ENCODE measurements around the gene PTPN1. TPM values are rescaled to one million over a fixed set of nuclear protein-coding genes. Genes with fewer than 3 reads are reported as not detected.
A peak's percentile ranks its signal among the peaks of the same experiment; 100 is the strongest.

Gene PTPN1
- total RNA-seq, 1 experiment from 2014 or later: 33.0 TPM

DNA sequence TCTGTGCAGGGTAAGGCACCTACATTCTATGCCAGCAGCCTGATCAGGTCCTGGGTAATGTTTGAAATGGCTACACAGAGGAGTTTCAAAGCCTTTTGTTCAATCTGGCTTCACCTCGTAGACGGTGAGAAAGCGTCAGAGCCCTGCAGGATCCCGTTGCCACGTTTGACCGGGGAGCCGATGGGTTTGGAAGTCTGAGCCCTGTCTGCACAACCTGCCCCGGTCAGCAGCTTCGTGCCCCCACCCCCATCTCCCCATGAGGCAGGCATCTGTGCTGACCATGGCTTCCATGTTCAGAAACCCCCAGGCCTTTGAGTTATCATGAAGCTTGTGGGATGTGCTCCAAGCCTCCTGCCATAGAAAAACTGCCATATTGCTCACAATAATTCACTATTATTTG lies 63.9 kb downstream of the PTPN1 start:
- peak; percentile 3 for DNase-seq
- H3K36me3 ChIP-seq (replicated peaks; ENCODE audit: control insufficient read depth, insufficient read depth, low read length): peaks cover 13% of the 10 kb centered on the region

DNA sequence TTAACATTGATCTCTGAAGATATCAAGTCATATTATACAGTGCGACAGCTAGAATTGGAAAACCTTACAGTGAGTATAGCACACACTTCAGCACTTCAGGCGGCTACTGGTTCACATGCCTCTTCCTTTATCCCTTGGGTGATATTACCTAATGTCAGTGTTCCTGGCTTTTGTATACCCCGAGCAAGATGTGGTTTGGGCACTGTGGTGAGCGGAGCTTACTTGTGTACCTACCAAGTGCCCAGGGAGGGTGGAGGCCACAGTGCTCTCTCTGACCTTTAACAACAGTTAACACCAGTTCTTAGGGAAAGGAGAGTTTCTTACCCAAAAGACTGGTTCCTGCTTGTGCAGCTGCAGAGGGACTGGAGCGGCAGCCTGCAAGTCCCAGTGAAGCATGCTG lies 64.4 kb downstream of the PTPN1 start:
- peak; percentile 2 for DNase-seq
- Histone ChIP-seq H3K36me3 (replicated peaks; ENCODE audit: control insufficient read depth, insufficient read depth, low read length) (peaks cover 13% of the 10 kb centered on the region), H3K4me3 (ENCODE audit: insufficient read depth, low read depth, low read length) (no peak overlapping the region), H3K27me3 (ENCODE audit: control insufficient read depth, insufficient read depth, low read length) (no peaks in the 10 kb centered on the region)

More for the DNA sequence above, 63.9 kb downstream of the PTPN1 start:
- no peak overlapping the region for H3K4me3 ChIP-seq (ENCODE audit: insufficient read depth, low read depth, low read length)
- H3K27me3 ChIP-seq (ENCODE audit: control insufficient read depth, insufficient read depth, low read length): no peaks in the 10 kb centered on the region

DNA sequence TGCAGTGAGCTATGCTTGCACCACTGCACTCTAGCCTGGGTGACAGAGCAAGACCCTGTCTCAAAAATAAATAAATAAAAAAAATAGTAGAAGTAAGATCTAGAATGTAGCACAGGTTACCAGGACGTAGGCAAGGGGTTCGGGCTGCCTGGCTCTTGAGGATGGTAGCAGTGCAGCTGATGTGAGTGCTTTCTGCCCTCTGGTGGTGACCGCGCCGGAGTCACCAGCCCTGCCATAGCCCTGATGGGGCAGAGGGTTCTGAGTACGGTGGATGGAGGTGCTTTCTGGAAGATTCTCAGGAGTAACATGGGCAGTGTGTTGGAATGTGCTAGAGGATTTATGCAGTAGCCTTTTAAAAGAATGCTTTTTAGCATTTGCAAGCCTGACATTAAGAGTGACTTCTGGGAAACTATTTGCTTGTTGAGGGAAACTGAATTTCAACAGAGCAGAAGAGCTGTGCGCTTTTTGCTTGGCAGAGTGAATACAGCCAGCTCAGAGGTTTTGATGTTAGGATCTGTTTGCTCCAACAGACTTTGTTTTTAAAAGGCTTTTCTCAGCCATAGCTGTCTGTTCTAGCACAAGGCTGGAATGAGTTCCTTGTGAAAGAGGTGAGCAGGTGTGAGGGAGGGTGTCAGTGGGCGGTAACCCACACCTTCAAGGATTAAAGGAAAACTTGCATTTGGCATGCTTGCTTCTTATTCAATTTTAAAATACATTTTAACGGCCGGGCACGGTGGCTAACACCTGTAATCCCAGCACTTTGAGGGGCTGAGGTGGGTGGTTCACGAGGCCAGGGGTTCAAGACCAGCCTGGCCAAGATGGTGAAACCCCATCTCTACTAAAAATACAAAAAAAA lies 65.9 kb downstream of the PTPN1 start:
- H3K36me3 ChIP-seq (replicated peaks; ENCODE audit: control insufficient read depth, insufficient read depth, low read length): peaks cover 20% of the 10 kb centered on the region
- H3K4me3 ChIP-seq (ENCODE audit: insufficient read depth, low read depth, low read length): no peak overlapping the region
- H3K27me3 ChIP-seq (ENCODE audit: control insufficient read depth, insufficient read depth, low read length): no peaks in the 10 kb centered on the region
- peak; percentile 86 for DNase-seq

DNA sequence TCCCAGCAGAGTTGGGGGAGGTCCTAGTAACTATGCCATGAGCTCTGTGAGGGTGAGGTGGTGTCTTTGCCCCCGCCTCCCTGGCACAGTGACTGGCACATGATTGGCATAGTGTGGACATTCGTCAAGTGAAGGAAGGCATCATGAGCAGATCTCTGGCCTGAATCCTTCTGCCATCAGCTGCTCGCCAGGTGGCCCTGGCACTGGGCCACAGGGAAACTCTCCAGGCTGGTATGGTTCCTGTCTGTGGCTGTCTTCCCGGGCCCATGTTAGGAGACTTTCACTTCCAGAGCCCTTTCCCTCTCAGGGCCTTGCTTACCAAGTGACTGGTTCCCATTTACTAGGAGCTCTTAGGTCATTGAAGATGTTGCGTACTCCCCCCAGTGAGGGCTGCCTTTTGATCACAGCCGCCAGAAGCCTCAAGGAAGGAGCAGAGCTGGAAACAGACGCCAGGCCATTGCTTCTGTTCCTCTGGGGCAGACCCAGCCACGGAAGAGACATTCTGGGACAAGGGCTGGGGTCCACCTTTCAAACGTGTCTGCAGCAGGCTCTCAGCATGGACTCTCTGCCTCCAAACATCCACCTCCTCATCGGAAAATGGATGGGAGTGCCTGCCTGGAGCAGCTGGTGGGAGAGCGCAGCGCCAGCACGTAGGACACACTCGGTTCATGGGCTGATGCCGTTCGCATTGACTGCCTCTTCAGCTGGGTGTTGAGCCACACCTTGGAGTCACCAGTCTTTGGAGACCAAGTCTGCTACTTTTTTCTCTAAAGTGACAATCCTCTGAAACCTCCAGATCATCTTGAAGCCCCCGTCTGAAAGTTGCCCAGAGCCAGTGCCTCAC lies 67.2 kb downstream of the PTPN1 start:
- Histone ChIP-seq H3K36me3 (replicated peaks; ENCODE audit: control insufficient read depth, insufficient read depth, low read length) (peaks cover 23% of the 10 kb centered on the region), H3K4me3 (ENCODE audit: insufficient read depth, low read depth, low read length) (no peak overlapping the region), H3K27me3 (ENCODE audit: control insufficient read depth, insufficient read depth, low read length) (no peaks in the 10 kb centered on the region)
- DNase-seq: no peak

DNA sequence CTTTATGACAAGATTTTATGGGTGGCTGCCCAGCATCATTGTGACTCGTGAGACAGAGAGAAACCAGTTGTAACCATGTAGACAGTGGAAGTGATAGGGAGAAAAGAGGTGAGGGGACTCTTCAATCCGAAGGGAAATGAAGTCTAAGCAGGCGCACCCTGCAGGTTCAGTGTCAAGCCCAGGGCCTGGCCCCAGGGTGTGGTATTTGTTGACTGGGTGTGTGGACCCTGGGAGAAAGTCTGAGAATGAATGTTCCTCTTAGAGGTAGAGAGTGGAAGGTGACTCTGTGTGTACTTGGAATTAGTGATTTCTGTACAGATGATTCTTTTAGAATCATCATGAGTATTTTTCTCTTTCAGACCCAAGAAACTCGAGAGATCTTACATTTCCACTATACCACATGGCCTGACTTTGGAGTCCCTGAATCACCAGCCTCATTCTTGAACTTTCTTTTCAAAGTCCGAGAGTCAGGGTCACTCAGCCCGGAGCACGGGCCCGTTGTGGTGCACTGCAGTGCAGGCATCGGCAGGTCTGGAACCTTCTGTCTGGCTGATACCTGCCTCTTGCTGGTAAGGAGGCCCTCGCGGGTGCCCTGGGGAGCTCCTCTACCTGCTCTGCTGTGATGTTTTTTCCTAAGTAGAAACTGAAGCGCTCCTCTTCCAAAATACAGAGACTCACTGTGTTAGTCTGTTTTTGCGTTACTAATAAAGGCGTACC lies 68.0 kb downstream of the PTPN1 start:
- peaks cover 23% of the 10 kb centered on the region for H3K36me3 ChIP-seq (replicated peaks; ENCODE audit: control insufficient read depth, insufficient read depth, low read length)
- H3K4me3 ChIP-seq (ENCODE audit: insufficient read depth, low read depth, low read length): no peak overlapping the region
- DNase-seq: no peak
- H3K27me3 ChIP-seq (ENCODE audit: control insufficient read depth, insufficient read depth, low read length): no peaks in the 10 kb centered on the region

DNA sequence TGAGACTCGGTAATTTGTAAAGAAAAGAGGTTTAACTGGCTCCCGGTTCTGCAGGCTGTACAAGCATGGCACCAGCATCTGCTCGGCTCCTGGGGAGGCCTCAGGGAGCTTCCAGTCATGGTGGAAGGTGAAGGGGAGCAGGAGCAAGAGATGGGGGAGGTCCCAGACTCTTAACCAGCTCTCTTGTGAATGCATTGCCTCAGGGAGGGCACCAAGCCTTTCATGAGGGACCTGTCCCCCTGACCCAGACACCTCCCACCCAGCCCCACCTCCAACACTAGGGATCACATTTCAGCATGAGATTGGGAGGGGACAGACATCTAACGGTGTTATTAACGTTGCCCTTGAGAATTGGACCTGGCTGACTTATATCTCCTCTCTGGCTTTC lies 68.6 kb downstream of the PTPN1 start:
- DNase-seq: no peak
- Histone ChIP-seq H3K36me3 (replicated peaks; ENCODE audit: control insufficient read depth, insufficient read depth, low read length) (peaks cover 23% of the 10 kb centered on the region), H3K27me3 (ENCODE audit: control insufficient read depth, insufficient read depth, low read length) (no peaks in the 10 kb centered on the region), H3K4me3 (ENCODE audit: insufficient read depth, low read depth, low read length) (no peak overlapping the region)

DNA sequence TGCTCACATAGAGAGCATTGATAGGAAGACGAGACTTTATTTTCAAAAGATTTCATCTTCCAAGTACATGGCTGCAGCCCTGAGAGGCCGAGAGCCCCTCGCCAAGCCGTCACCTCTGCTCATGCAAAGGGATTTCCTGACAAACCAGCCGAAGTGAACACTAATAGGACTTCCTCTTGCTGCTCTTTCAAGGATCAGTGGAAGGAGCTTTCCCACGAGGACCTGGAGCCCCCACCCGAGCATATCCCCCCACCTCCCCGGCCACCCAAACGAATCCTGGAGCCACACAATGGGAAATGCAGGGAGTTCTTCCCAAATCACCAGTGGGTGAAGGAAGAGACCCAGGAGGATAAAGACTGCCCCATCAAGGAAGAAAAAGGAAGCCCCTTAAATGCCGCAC lies 69.3 kb downstream of the PTPN1 start:
- no peaks in the 10 kb centered on the region for H3K27me3 ChIP-seq (ENCODE audit: control insufficient read depth, insufficient read depth, low read length)
- no peak overlapping the region for H3K4me3 ChIP-seq (ENCODE audit: insufficient read depth, low read depth, low read length)
- peaks cover 22% of the 10 kb centered on the region for H3K36me3 ChIP-seq (replicated peaks; ENCODE audit: control insufficient read depth, insufficient read depth, low read length)
- DNase-seq: peak; percentile 26

DNA sequence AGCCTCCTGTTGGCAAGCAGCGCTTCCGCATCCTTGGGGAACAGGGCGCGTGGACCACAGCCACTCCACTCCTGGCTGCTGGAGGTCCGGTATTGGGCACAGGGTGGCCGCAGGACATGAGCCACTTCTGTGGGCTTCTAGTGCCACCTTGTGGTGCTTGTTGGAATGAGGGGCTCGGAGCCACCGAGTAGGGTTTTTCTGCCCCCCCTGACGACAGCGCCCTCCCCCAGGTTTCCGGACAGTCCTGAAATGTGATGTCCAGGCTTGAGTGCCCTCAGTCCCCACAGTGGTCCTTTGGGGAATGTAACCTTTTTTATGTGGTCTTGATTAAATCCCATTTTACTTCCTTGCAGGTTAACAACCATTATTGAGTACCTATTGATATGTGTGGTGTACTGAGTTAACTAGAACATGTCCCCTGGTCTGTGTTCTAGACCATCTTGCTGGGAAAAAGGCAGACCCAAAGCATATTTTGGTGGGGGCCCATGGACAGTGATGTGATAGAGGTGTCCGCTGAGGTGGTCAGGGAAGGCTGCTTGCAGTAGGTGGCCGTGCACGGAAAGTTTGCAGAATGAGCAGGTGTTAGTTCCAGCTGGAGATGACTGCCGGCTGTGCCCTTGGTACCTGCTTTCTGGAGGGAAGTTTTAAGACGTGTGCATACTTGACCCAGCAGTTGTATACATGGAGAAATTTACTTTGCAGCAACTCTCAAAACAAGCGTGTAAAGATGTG lies 70.0 kb downstream of the PTPN1 start:
- Histone ChIP-seq H3K27me3 (ENCODE audit: control insufficient read depth, insufficient read depth, low read length) (no peaks in the 10 kb centered on the region), H3K36me3 (replicated peaks; ENCODE audit: control insufficient read depth, insufficient read depth, low read length) (peaks cover 20% of the 10 kb centered on the region), H3K4me3 (ENCODE audit: insufficient read depth, low read depth, low read length) (no peak overlapping the region)
- peak; percentile 95 for DNase-seq

DNA sequence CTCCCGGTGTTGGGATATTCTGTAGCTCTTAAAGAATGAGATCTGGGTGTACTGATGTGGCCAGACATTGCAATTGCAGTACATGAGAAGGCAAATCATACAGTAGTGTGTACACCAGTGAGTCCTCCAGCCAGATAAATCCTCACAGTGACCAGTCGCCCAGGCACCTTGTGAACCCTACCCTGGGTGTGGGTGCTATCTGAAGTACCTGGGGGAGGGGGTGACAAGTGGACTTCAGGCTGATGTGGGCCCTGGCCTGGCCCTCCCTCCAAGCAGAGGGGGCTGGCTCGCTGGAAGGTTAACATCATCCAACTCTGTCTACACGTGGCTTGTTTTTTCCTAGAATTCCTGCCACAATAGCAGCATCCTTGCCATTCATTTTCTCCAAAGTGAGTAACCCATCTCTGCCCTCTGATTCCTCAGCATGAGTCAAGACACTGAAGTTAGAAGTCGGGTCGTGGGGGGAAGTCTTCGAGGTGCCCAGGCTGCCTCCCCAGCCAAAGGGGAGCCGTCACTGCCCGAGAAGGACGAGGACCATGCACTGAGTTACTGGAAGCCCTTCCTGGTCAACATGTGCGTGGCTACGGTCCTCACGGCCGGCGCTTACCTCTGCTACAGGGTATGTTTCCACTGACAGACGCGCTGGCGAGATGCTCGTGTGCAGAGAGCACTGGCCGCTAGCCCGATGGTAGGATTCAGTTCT lies 70.8 kb downstream of the PTPN1 start:
- Histone ChIP-seq H3K4me3 (ENCODE audit: insufficient read depth, low read depth, low read length) (no peak overlapping the region), H3K27me3 (ENCODE audit: control insufficient read depth, insufficient read depth, low read length) (no peaks in the 10 kb centered on the region), H3K36me3 (replicated peaks; ENCODE audit: control insufficient read depth, insufficient read depth, low read length) (peaks cover 23% of the 10 kb centered on the region)
- DNase-seq: no peak

DNA sequence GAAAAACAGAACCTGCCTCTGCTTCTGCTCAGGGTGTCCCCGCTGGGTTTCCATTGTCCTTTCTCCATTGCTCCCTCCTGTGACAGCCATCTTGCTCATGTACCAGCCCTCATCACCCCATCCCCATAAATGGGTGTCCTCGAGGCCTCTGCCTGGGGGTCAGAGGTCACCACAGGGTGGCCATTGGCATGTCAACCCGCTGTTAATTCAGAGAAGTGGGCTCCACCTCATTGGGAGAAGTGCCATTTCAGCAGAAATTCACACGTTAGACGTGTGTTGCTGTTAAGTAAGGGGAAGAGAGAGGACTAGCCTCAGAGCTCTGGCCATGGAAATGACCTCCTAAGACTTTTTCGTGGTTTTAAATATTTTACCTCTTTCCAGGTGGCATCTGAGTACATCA lies 71.9 kb downstream of the PTPN1 start:
- Histone ChIP-seq H3K4me3 (ENCODE audit: insufficient read depth, low read depth, low read length) (no peak overlapping the region), H3K27me3 (ENCODE audit: control insufficient read depth, insufficient read depth, low read length) (no peaks in the 10 kb centered on the region), H3K36me3 (replicated peaks; ENCODE audit: control insufficient read depth, insufficient read depth, low read length) (peaks cover 23% of the 10 kb centered on the region)
- peak; percentile 41 for DNase-seq

DNA sequence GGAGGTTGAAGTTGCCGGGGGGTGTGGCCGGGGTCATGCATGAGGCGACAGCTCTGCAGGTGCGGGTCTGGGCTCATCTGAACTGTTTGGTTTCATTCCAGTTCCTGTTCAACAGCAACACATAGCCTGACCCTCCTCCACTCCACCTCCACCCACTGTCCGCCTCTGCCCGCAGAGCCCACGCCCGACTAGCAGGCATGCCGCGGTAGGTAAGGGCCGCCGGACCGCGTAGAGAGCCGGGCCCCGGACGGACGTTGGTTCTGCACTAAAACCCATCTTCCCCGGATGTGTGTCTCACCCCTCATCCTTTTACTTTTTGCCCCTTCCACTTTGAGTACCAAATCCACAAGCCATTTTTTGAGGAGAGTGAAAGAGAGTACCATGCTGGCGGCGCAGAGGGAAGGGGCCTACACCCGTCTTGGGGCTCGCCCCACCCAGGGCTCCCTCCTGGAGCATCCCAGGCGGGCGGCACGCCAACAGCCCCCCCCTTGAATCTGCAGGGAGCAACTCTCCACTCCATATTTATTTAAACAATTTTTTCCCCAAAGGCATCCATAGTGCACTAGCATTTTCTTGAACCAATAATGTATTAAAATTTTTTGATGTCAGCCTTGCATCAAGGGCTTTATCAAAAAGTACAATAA lies 72.5 kb downstream of the PTPN1 start:
- no peak overlapping the region for H3K4me3 ChIP-seq (ENCODE audit: insufficient read depth, low read depth, low read length)
- no peaks in the 10 kb centered on the region for H3K27me3 ChIP-seq (ENCODE audit: control insufficient read depth, insufficient read depth, low read length)
- peaks cover 18% of the 10 kb centered on the region for H3K36me3 ChIP-seq (replicated peaks; ENCODE audit: control insufficient read depth, insufficient read depth, low read length)
- peak; percentile 43 for DNase-seq

DNA sequence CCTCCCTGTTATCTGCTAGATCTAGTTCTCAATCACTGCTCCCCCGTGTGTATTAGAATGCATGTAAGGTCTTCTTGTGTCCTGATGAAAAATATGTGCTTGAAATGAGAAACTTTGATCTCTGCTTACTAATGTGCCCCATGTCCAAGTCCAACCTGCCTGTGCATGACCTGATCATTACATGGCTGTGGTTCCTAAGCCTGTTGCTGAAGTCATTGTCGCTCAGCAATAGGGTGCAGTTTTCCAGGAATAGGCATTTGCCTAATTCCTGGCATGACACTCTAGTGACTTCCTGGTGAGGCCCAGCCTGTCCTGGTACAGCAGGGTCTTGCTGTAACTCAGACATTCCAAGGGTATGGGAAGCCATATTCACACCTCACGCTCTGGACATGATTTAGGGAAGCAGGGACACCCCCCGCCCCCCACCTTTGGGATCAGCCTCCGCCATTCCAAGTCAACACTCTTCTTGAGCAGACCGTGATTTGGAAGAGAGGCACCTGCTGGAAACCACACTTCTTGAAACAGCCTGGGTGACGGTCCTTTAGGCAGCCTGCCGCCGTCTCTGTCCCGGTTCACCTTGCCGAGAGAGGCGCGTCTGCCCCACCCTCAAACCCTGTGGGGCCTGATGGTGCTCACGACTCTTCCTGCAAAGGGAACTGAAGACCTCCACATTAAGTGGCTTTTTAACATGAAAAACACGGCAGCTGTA lies 73.4 kb downstream of the PTPN1 start:
- peak; percentile 32 for DNase-seq
- Histone ChIP-seq H3K27me3 (ENCODE audit: control insufficient read depth, insufficient read depth, low read length) (no peaks in the 10 kb centered on the region), H3K4me3 (ENCODE audit: insufficient read depth, low read depth, low read length) (no peak overlapping the region), H3K36me3 (replicated peaks; ENCODE audit: control insufficient read depth, insufficient read depth, low read length) (peaks cover 15% of the 10 kb centered on the region)

DNA sequence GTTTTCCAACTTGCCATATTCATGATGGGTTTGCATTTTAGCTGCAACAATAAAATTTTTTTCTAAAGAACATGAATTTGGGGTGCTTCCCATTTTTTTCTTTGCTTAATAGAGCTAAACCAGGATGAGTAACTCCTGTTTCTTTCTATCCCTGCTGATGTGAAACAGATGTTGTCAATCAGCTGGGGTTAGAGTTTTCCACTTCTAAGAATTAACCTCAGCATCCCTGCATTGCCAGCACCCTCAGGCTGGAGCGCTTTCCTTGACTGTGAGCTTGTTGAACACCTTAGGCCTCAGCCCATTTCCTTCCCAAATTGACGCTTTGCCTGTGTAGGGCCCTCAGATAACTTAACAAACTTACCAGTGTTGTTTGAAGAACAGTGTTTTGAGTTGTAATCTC lies 74.5 kb downstream of the PTPN1 start:
- Histone ChIP-seq H3K4me3 (ENCODE audit: insufficient read depth, low read depth, low read length) (no peak overlapping the region), H3K27me3 (ENCODE audit: control insufficient read depth, insufficient read depth, low read length) (no peaks in the 10 kb centered on the region), H3K36me3 (replicated peaks; ENCODE audit: control insufficient read depth, insufficient read depth, low read length) (peaks cover 14% of the 10 kb centered on the region)
- DNase-seq: no peak

All from H7 (cell line).